Right lung (tissue), 5 donors: ENCODE measurements around the gene COQ2. TPM values are rescaled to one million over a fixed set of nuclear protein-coding genes. Genes with fewer than 3 reads are reported as not detected.

Source experiments
- DNase-seq, 2 donors: peaks; one replicate each; pipeline ENCODE4 v3.0.0-alpha.2; 2013
- polyA plus RNA-seq, 5 donors: library from polyadenylated mRNA; unstranded; fragments of 120-200 nt; gene quantifications; one replicate each; pipeline versions ENCODE4 v1.2.1 to v1.2.3, GENCODE V29; 2013; ENCODE audit warnings: inconsistent platforms in 1 of 5, low replicate concordance in 1 of 5; ENCODE audit not compliant: insufficient read length in 5 of 5, insufficient read depth in 1 of 5

COQ2 gene
- polyA plus RNA-seq, 5 donors: 13.4 to 19.5 (median 16.0) TPM

DNA sequence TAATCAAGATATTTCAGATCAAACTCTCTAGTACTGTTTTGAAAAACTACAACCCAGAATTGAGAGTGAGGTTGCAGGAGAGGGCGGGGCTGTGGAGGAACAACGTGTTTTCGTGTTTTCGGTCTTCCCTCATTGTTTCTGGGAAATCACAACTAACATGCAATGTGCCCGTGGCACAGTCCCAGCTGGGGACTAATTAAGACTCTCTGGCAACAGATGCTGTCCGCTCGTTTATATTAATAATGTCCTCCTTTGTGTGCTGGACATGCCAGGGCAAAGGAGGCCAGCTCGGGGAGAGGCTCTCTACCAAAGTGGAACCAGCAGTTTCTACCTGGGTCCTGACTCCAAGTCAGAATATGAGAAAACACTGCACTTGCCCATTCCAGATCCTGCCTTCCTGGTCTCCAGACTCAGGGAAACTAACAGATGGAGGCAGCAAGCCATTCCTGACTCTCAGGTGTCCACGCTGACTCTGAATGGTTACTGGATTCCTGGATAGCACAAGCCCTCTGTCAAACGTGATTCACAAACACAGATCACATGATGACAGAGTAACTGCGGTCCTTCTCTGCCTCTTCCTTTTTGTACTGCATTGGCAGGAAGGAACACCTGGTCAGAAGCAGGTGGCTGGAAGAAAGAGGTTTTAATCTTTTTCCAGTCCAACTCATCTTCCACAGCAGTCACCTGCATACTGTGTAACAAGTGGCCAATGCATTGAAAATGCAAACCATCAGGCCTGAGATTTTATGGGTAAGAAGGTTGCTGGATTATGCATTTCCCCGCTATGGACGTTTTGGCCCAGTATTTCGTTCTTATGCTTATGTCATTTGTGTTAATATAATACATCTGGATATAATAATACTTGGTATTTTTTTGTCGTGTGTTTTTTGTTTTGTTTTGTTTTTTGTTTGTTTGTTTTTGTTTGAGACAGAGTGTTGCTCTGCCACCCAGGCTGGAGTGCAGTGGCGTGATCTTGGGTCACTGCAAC lies 65.0 kb downstream of the COQ2 start:
- no peak for DNase-seq

DNA sequence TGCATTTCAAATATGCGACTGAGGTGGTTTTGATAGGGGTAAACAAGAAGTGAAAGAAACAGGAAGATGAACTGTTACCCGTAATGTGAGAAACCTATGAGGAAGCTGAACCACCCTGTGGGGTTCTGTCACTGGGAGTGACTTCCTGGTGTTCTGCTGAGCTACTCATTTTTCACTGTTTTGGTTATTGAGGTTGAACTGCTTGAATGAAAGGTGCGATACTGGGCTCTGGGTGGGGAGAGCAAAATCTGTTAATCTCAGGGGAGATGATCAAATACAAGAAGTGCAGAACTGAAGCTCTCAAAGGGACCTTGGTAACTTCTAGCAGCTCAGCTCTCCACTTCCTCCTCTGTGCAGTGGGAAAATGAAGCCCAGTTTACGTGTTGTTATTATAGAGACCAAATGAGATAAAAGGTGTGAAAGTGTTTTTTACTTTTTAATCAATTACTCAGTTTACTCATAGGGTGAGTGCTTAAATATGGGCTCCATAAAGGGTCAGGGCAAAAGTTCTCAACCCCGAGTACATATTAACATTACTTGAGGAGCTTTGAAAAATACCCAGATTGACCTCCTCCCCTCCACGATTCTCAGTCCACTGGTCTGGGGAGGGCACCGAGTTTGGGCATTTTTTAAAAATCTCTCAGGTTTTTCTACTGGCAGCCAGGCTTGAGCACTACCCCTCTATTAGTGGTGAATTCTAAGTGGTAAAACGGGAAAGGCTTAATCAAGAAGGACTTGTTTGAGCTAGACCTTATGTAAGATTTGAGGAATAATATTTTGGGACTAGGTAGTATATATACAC lies 66.7 kb downstream of the COQ2 start:
- DNase-seq: no peak

DNA sequence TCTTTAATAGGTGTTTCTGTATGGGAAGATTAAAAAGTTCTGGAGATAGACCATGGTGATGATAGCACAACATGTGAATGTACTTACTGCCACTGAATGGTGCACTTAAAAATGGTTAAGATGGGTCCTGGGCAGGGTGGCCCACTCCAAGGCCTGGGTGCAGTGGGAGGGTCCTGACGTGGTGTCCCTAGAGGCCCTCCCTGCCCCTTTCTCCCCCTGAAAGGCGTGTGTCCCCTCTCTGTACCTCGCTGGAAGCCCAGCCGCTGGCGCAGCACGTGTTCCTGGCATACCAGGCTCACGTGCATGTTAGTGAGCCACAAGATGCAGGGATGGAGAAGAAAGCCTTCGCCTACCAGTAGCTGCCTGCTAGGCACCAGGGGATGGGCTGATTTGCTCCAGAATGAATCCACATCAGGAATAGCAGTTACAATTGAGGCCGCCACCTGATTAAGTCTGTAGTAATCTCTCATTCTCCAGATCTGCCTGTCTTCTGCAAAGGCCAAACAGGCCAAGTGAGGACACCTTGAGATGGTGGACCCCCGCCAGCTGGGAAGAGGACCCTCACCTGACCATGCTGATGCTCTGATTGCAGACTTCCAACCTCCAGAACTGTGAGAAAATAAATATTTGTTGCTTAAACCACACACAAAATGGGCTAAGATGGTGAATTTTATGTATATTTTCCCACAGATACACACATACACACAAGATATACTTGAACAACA lies 67.5 kb downstream of the COQ2 start:
- no peak for DNase-seq

DNA sequence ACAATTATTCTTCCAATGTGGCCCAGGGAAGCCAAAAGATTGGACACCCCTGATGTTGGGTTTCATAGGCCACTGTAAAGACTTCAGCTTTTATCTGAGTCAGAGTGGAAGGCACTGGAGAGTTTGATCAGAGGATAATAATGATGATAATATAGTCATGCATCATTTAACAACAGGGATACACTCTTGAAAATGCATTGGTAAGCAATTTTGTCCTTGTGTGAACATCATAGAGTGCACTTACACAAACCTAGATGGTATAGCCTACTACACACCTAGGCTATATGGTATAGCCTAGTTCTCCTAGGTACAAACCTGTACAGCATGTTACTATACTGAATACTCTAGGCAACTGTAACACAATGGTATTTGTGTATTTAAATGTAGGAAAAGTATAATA lies 70.5 kb downstream of the COQ2 start:
- no peak for DNase-seq

Other genes starting within 250 kb of the COQ2 start
- gene COPS4, start 249.6 kb downstream of the COQ2 start, polyA plus RNA-seq: 10 to 100 TPM; 60.2 to 80.2 (median 70.9) TPM
- gene PLAC8, start 170.1 kb downstream of the COQ2 start, polyA plus RNA-seq: 1 to 10 TPM; 7.1 to 8.7 (median 7.7) TPM
- 1 to 10 TPM; 1.4 to 2.6 (median 1.7) TPM for gene HPSE, start 50.0 kb upstream of the COQ2 start, polyA plus RNA-seq
- 10 to 100 TPM; 20.1 to 24.6 (median 23.2) TPM for gene HELQ, start 171.0 kb upstream of the COQ2 start, polyA plus RNA-seq
- gene MRPS18C, start 171.3 kb upstream of the COQ2 start, polyA plus RNA-seq: 10 to 100 TPM; 50.2 to 78.3 (median 59.8) TPM
- 10 to 100 TPM; 34.8 to 58.3 (median 52.6) TPM for gene ABRAXAS1, start 200.3 kb upstream of the COQ2 start, polyA plus RNA-seq